Choroid plexus epithelial cell (primary cell): ENCODE results near the gene SEC22C.

ENCODE experiments used
- DNase-seq: peaks from one replicate; pipeline ENCODE4 v3.0.0-alpha.2; 2010; ENCODE audit warnings: low read depth
- H3K4me3 ChIP-seq: 2 replicates; pipeline ENCODE4 v1.5.1; 2011; ENCODE audit warnings: low read depth, mild to moderate bottlenecking, control low read depth, low read length, moderate library complexity
- CTCF ChIP-seq: conservative IDR thresholded peaks from 2 replicates; pipeline ENCODE4 v1.5.1; 2011; ENCODE audit warnings: low read depth, mild to moderate bottlenecking, control low read depth, inconsistent platforms, low read length, moderate library complexity

SEC22C gene

GRCh38 chr3:42533161-42533897, 48.4 kb downstream of the SEC22C start:
- no peak for DNase-seq
- no peak overlapping the region for H3K4me3 ChIP-seq
- no peak for TF ChIP-seq CTCF

- no peak overlapping the region for H3K4me3 ChIP-seq
- TF ChIP-seq CTCF: no peak
- DNase-seq: no peak
Measured at GRCh38 chr3:42532229-42532628, 49.5 kb downstream of the SEC22C start.

GRCh38 chr3:42531470-42531869, 50.3 kb downstream of the SEC22C start:
- TF ChIP-seq CTCF: no peak
- no peak overlapping the region for H3K4me3 ChIP-seq
- DNase-seq: no peak

- TF ChIP-seq CTCF: no peak
- H3K4me3 ChIP-seq: no peak overlapping the region
- DNase-seq: no peak
Measured at GRCh38 chr3:42530073-42530472, 51.7 kb downstream of the SEC22C start.

- DNase-seq: no peak
- TF ChIP-seq CTCF: no peak
- no peak overlapping the region for H3K4me3 ChIP-seq
Measured at GRCh38 chr3:42529468-42529867, 52.3 kb downstream of the SEC22C start.

GRCh38 chr3:42527368-42527917, 54.3 kb downstream of the SEC22C start:
- no peak for TF ChIP-seq CTCF
- DNase-seq: no peak
- no peak overlapping the region for H3K4me3 ChIP-seq
